ENCODE results near the gene FALEC.

The FALEC gene

DNA sequence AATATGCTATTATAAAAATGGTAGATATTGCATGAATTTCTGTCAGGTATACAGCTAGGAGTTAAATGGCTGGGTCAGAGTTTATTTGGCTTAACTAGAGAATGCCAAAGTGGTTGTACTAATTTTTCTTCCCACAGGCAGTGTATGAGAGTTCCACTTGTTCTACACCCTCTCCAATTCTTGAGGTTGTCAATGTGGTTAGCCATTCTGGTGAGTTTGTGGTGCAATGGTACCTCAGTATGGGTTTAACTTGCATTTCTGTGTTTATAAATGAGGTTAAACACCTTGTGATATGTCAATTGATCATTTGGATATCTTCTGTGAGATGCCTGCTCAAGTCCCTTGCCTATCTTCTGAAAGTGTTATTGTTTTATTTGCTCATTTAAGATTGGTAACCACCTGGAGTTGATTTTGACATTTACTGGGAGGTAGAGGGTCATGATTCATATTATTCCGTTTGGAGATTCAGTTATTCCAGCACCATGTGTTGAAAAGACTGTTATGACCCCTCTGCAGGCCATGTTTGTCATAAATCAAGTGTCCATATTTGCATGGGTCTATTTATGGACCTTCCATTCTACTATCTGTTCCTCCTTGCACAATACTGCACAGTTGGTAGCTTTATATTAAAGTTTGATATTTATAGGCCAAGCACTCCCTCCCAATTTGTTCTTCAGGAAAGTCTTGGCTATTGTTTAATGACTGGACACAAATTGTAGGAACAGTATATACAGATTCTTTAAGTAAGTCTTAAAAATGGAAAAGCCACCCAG lies 5.8 kb downstream of the FALEC start:
- Mint-ChIP-seq H3K27me3 (peaks cover under 1% of the 10 kb centered on the region), H3K36me3 (ENCODE audit: low read depth) (no peaks in the 10 kb centered on the region), H3K27ac (no peak overlapping the region), H3K4me3 (no peak overlapping the region), H3K9me3 (no peaks in the 10 kb centered on the region), H3K4me1 (ENCODE audit: low read depth) (peaks cover 2% of the 10 kb centered on the region)
- intact Hi-C loops (cut with micrococcal nuclease), result no loop called here

DNA sequence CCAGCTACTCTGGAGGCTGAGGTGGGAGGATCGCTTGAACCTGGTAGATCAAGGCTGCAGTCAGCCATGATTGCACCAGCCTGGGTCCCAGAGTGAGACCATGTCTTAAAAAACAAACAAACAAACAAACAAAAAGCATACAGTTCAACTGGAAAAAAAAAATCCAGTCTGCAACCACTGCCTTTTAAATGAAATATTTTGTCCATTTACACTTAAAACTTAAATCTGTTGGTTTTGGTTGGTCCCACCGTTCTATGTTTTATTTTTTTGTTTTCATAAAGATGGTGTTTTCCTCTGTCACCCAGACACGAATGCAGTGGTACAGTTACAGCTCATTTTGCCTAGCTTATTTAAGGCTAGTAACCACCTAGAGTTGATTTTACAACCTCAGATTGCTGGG lies 9.8 kb downstream of the FALEC start:
- H3K4me3 Mint-ChIP-seq, result no peak overlapping the region
- H3K9me3 Mint-ChIP-seq, result no peaks in the 10 kb centered on the region
- intact Hi-C loops (cut with micrococcal nuclease), result no loop called here
- H3K36me3 Mint-ChIP-seq (ENCODE audit: low read depth), result no peaks in the 10 kb centered on the region
- H3K27me3 Mint-ChIP-seq, result no peaks in the 10 kb centered on the region
- no peaks in the 10 kb centered on the region for H3K4me1 Mint-ChIP-seq (ENCODE audit: low read depth)
- H3K27ac Mint-ChIP-seq, result no peak overlapping the region

DNA sequence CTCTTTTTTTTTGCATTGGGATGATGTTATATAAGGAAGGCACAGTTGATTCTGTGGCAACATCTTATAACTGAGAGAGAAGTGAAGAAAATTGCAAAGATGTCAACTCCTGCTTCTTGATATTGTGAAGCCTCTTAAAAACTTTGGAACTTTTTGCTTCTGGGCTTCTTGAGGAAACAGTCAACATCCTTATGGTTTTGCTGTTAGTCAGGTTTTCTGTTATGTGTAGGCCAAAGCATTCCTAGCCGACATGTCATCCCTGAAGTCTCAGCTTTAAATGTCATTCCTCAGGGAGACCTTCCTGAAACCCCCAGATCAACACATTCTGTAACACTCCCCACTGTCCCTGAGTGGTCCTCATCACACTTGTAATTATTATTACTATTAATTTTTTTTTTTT lies 12.6 kb downstream of the FALEC start:
- Mint-ChIP-seq H3K27ac (no peak overlapping the region), H3K4me1 (ENCODE audit: low read depth) (peaks cover 7% of the 10 kb centered on the region)
- intact Hi-C loops (cut with micrococcal nuclease), result no loop called here

DNA sequence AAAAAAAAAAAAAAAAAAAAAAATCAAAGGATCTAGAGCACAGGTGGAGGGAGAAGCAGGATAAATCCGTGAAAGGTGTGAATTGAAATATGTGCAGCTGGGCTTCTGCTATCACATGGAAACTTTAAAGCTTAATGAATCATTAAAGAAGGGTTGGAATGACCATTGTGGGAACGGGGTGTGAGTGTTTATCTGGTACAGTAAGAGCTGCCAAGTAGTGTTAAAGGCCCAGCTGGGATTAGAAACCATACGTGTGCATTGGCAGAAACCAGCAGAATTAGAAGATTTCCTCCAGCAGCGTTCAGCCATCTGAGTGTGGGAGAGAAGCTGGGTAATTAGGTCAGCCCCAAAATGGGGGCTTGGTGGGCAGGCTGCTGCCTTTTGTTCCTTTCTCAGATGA lies 13.5 kb downstream of the FALEC start:
- H3K27ac Mint-ChIP-seq, result no peak overlapping the region

More for the DNA sequence above, 12.6 kb downstream of the FALEC start:
- H3K9me3 Mint-ChIP-seq, result no peaks in the 10 kb centered on the region
- H3K36me3 Mint-ChIP-seq (ENCODE audit: low read depth), result no peaks in the 10 kb centered on the region
- H3K4me3 Mint-ChIP-seq, result no peak overlapping the region
- no peaks in the 10 kb centered on the region for H3K27me3 Mint-ChIP-seq

DNA sequence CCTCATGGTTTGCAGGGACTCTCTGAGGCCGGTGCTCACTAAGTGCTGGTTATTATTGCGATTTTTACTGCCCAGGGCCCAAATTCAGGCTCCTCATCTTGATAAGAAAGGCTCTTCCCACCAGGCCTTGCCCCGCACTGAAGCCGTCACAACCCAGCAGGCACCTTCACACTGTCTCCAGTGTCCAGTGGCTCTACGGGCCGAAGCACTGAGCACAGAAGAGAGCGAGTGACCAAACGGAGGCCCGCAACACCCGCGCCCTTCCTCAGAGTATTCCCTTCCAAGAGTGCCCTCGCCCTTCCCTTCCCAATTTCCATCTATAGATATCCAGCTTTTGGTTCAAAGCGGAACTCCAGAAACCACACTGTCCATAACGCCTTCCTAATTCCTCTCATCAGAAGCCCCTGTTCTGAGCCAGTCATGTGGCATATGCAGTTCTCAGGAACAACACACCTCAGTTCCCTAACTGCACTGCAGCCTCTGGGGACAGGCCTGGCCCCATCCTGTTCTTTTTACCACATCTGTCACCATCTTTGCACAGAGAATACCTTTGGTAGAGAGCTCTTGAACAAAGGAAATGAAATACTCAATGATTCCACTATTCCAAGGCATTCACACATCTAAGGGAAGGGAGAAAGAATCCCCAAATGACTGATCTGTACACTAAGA lies 15.1 kb downstream of the FALEC start:
- Mint-ChIP-seq H3K9me3 (no peaks in the 10 kb centered on the region), H3K27me3 (no peaks in the 10 kb centered on the region), H3K27ac (no peak overlapping the region), H3K4me3 (no peak overlapping the region), H3K4me1 (ENCODE audit: low read depth) (peaks cover 7% of the 10 kb centered on the region), H3K36me3 (ENCODE audit: low read depth) (no peaks in the 10 kb centered on the region)
- intact Hi-C loops (cut with micrococcal nuclease), result no loop called here

More for the DNA sequence above, 13.5 kb downstream of the FALEC start:
- Mint-ChIP-seq H3K36me3 (ENCODE audit: low read depth) (no peaks in the 10 kb centered on the region), H3K27me3 (no peaks in the 10 kb centered on the region), H3K4me1 (ENCODE audit: low read depth) (peaks cover 7% of the 10 kb centered on the region), H3K9me3 (no peaks in the 10 kb centered on the region), H3K4me3 (no peak overlapping the region)
- intact Hi-C loops (cut with micrococcal nuclease), result no loop called here

DNA sequence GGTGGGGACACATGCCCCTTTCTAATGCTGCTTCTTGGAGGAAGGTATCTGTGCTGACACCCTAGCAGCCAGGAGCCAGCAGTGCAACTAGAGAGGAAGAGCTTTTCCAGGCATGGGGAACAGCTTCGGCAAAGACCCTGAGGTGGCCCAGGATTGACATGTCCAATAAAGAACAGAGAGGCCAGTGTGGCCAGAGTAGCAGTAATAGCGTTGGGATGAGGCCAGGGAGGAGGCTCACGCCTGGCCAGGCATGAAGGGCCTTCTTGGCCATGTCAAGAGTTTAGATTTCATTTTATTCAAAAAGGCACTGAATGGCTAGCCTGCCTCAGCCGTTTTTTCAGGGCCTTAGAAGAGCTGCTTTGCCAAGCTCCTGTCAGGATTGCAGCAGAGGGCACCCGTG lies 17.3 kb downstream of the FALEC start:
- Mint-ChIP-seq H3K36me3 (ENCODE audit: low read depth) (no peaks in the 10 kb centered on the region), H3K4me1 (ENCODE audit: low read depth) (peaks cover 7% of the 10 kb centered on the region), H3K27ac (no peak overlapping the region), H3K27me3 (no peaks in the 10 kb centered on the region), H3K9me3 (no peaks in the 10 kb centered on the region), H3K4me3 (no peak overlapping the region)
- intact Hi-C loops (cut with micrococcal nuclease), result loop anchor here (1.0 kb wide), 1 partner anchor 69 kb away; no protein-coding TSS in a partner anchor

DNA sequence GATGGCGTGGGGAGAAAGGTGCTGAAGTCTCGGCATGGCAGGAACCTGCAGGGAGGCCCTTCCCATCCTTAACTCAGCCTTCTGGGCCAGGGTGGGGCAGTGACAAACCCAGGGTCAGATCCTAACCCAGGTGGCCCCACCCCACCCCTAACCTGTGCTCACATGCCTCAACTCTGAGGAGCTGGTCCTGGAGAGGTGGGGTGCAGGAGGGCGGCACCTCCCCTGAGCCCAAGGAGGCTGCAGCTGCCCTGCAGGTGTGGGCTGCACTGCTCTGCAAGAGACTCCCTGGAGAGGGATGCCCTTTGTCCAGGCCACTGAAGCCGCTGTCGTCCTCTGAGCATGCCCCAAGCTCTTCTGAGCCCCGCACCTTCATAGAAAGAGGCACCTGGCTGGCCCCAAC lies 18.4 kb downstream of the FALEC start:
- H3K36me3 Mint-ChIP-seq (ENCODE audit: low read depth), result no peaks in the 10 kb centered on the region
- H3K4me1 Mint-ChIP-seq (ENCODE audit: low read depth), result peaks cover 7% of the 10 kb centered on the region
- no peak overlapping the region for H3K27ac Mint-ChIP-seq
- H3K4me3 Mint-ChIP-seq, result no peak overlapping the region
- no peaks in the 10 kb centered on the region for H3K9me3 Mint-ChIP-seq
- intact Hi-C loops (cut with micrococcal nuclease), result no loop called here
- no peaks in the 10 kb centered on the region for H3K27me3 Mint-ChIP-seq

DNA sequence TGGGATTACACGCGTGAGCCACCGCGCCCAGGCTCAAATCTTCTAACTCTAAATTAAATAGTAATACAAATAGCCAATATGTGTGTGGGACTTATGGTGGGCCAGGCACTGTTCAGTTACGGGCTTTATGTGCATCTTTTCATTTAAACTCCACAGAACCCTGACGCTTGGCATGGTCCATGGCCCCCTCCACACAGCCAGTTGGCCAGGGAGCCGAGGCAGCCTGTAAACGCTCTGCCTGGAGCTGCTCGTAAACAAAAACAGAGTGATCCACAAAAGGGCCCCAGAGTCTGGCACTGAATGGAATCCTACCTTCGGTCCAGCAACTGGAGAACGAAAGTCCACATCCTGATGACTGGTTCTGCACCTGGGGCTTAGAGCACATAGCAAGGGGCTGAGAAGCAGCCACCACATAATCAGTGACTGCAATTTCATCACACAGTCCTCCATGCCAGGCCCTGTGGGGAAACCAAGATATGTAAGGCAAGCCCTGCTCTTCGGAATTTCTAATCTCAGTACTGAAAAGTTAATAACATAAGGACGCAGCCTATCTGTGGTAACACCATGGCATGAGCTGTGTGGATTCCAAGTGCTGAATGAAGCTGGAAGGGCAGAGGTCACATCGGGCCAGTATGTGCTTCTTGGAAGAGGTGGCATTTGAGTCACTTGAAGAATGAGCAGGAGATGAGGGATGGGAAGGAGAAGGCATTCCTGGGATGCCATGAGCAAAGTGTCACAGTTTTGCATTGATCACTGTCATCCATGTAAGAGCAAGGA lies 20.1 kb downstream of the FALEC start:
- Mint-ChIP-seq H3K4me3 (no peak overlapping the region), H3K4me1 (ENCODE audit: low read depth) (peaks cover 13% of the 10 kb centered on the region), H3K27me3 (peaks cover 1% of the 10 kb centered on the region), H3K9me3 (no peaks in the 10 kb centered on the region), H3K27ac (no peak overlapping the region), H3K36me3 (ENCODE audit: low read depth) (no peaks in the 10 kb centered on the region)
- intact Hi-C loops (cut with micrococcal nuclease), result no loop called here

DNA sequence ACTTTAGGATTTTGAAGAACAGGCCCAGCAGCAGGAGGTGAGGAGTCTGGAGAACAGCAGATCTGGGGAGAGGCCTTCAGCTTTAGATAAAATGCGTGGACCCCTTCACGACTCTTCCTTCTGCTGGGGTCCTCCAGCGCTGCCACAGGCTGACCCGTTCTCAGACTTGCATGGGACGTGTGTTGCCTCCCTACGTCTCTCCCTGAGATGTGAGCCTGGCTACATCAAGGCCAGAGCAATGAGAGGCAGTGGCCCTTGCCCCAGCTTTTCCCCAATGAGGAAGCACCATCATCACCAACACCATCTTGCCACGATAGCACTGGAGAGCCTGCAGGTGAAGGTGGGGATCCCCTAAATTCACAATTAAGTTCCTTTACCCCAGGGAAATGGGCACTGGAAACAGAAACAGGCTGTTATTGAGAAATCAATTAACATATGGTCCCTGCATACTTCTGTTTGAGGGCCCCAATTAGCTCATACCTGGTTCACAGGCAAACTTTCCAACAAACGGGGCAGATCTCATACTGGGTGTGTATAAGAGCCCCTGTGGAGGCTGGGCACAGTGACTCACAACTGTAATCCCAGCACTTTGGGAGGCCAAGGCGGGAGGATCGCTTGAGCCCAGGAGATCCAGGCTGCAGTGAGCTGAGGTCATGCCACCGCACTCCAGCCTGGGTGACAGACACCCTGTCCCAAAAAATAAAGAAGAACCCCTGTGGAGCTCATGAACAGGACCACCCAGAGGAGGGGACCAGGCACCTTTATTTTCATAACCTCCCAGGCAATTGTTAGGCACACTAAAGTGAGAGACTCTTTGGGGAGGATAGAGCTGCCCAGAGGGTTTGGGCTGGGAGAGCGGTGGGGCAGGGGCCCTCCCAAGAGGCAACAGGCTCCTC lies 21.5 kb downstream of the FALEC start:
- Mint-ChIP-seq H3K9me3 (no peaks in the 10 kb centered on the region), H3K27me3 (peaks cover 1% of the 10 kb centered on the region), H3K36me3 (ENCODE audit: low read depth) (no peaks in the 10 kb centered on the region), H3K4me1 (ENCODE audit: low read depth) (peaks cover 15% of the 10 kb centered on the region), H3K4me3 (no peak overlapping the region), H3K27ac (no peak overlapping the region)
- intact Hi-C loops (cut with micrococcal nuclease), result no loop called here

DNA sequence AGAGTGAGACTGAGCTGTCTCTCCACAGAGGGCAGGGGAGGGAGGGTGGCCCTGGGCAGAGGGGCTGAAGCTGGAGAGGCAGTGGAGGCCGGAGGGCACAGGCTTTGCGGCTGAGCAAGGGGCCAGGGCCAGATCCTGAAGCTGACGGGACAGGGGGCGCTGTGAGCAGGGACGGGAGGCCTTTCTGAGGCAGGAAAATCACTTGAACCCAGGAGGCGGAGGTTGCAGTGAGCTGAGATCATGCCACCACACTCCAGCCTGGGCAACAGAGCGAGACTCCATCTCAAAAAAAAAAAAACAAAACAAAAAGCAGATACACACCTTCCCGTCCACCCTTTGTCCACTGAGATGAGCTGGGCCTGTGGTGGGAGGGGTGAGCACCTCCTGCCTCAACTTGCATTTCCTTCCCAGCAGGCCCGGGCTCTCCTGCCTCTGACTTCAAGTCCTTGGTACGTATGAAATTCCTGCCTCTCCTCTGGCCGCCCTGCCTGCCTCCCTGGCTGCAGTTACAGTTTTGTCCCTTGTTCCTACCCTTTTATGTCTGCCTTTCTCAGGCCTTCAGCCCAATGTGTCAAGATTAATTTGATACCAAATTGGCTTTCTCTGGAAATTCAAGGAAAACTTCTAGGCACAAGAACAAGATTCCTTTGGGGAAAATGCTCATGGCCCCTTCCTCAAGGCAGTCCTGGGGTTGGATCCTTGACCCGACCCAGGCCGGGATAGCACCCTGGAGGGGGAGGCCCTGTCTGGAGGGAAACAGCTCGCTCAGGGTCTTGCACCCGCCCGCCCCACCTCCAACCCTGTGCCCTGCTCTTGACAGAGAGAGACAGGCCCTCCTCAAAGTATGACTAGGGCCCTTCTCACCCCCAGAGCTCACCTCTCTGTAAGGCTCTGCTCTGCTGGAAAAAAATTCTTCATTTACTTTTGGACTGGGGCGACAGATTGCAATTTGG lies 22.5 kb downstream of the FALEC start:
- intact Hi-C loops (cut with micrococcal nuclease), result no loop called here
- Mint-ChIP-seq H3K36me3 (ENCODE audit: low read depth) (no peaks in the 10 kb centered on the region), H3K27me3 (peaks cover 1% of the 10 kb centered on the region), H3K27ac (no peak overlapping the region), H3K9me3 (no peaks in the 10 kb centered on the region), H3K4me1 (ENCODE audit: low read depth) (peaks cover 11% of the 10 kb centered on the region), H3K4me3 (no peak overlapping the region)

DNA sequence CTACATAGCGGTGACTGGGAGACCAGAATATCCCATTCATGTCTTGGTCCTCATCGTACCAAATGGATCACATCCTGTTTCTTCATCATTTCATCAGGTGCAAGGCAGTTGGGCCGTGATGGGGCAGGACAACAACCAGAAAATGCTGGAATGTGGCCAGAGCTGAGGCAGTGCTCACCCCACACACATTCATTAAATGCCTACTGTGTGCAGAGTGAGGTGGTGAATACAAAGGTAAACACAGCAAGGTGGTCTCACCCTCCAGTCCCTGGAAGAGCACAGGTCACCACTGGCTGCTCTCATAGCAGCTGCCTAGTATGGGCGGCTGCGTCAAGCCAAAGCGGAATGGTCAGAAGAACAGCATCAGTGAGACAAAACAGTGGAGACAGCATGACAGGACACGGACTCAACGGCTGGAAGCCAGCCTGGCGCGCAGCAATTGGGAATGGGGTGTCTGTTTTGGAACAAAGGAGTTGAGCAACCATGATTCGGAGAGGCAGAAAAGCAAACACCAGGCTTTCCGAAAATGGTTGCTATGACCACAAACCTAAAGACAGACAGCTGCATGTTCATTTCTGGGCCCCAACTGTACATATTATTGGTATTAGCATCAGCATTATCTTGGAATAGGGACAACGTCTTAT lies 28.1 kb downstream of the FALEC start:
- Mint-ChIP-seq H3K4me3 (no peak overlapping the region), H3K27ac (no peak overlapping the region), H3K36me3 (ENCODE audit: low read depth) (no peaks in the 10 kb centered on the region), H3K4me1 (ENCODE audit: low read depth) (peaks cover 16% of the 10 kb centered on the region), H3K27me3 (peaks cover 6% of the 10 kb centered on the region), H3K9me3 (no peaks in the 10 kb centered on the region)
- intact Hi-C loops (cut with micrococcal nuclease), result no loop called here

DNA sequence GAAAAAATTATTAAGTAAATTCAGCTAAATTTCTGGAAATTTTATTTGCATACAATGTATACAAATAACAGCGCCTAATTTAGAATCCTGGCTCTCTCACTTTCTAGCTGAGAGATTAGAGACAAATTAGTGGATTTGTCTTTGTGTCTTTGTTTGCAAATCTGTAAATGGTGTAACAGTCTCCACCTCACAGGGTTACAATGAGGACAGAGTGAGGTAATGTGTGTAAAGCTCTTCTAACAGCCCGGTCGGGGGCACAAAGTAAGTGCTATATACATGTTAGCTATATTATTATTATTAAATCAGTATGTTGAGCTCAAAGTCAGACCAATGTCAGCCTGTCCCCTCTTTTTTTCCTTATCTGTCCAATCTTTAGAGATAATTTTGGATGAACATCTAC lies 28.7 kb downstream of the FALEC start:
- H3K27me3 Mint-ChIP-seq, result peaks cover 6% of the 10 kb centered on the region
- no peak overlapping the region for H3K4me3 Mint-ChIP-seq
- peaks cover 16% of the 10 kb centered on the region for H3K4me1 Mint-ChIP-seq (ENCODE audit: low read depth)
- H3K9me3 Mint-ChIP-seq, result no peaks in the 10 kb centered on the region
- H3K27ac Mint-ChIP-seq, result no peak overlapping the region
- intact Hi-C loops (cut with micrococcal nuclease), result no loop called here
- peaks cover under 1% of the 10 kb centered on the region for H3K36me3 Mint-ChIP-seq (ENCODE audit: low read depth)
